ENCODE measurements around the gene ZNF521. TPM values are rescaled to one million over a fixed set of nuclear protein-coding genes. Genes with fewer than 3 reads are reported as not detected.
A peak's percentile ranks its signal among the peaks of the same experiment; 100 is the strongest.

ZNF521 gene
- total and polyA plus RNA-seq, 10 of the 15 experiments (the other 5 are each of a cell fraction or from before 2014, with no cell fraction given) = 0.02 to 0.05 (median 0.04) TPM; not detected in 6

GRCh38 chr18:25282282-25282681 lies 69.7 kb downstream of the ZNF521 start:
- no peaks in the 10 kb centered on the region for H3K79me2 ChIP-seq (ENCODE audit: control insufficient read depth, insufficient read depth, low read length)
- no peak overlapping the region for H2AFZ ChIP-seq (ENCODE audit: control insufficient read depth, low read depth, low read length)
- ChIA-PET RAD21 (ENCODE audit: unreplicated experiment) (no interaction called here), CTCF (no interaction called here), POLR2A (no interaction called here), SMC1A (ENCODE audit: uncharacterized antibody, unreplicated experiment) (no interaction called here)
- peak; percentile 29; the same call in 1 of the 3 replicates for ATAC-seq
- no TSS peak for BruUV-seq (replicated peaks)
- H3K27ac ChIP-seq (ENCODE audit: control insufficient read depth, insufficient read depth) = no peak overlapping the region
- H3K9ac ChIP-seq (ENCODE audit: control insufficient read depth, insufficient read depth, low read length) = no peak overlapping the region
- no peak for DNase-seq (ENCODE audit: low read depth, low spot score)
- no peaks in the 10 kb centered on the region for H3K9me3 ChIP-seq (replicated peaks; ENCODE audit: control insufficient read depth, insufficient read depth, low read length)
- intact Hi-C loops (cut with micrococcal nuclease; ENCODE audit: unreplicated experiment) (no loop called here), in situ Hi-C loops (cut with MboI) (no loop called here)
- TF ChIP-seq CREM (IDR thresholded peaks at IDR 0.05; ENCODE audit: low read depth) (no peak), SPI1 (IDR thresholded peaks at IDR 0.05; ENCODE audit: borderline replicate concordance, insufficient read depth, low read depth, low read length) (peak; percentile 33; the same call in 1 of the 2 replicates)
- no peak overlapping the region for H3K4me2 ChIP-seq (ENCODE audit: control insufficient read depth, insufficient read depth)
- H3K27me3 ChIP-seq (replicated peaks in 1 of 2; ENCODE audit: control insufficient read depth in 2 of 2, insufficient read depth in 2 of 2, low read length in 1 of 2) = peaks cover 2% of the 10 kb centered on the region in 2 experiments; a peak in 2 of 4 replicates
- H4K20me1 ChIP-seq (ENCODE audit: control insufficient read depth, insufficient read depth) = no peaks in the 10 kb centered on the region
- H3K4me1 ChIP-seq (ENCODE audit: control insufficient read depth, insufficient read depth, low read length) = no peaks in the 10 kb centered on the region
- H3K36me3 ChIP-seq (ENCODE audit: control insufficient read depth in 2 of 2, insufficient read depth in 2 of 2, low read length in 1 of 2) = no peaks in the 10 kb centered on the region
- FAIRE-seq = no peak
- H3K4me3 ChIP-seq = no peak overlapping the region
- 9% methylated on average over 8 of the region's 8 CpGs for WGBS (ENCODE audit: insufficient coverage, insufficient replicate concordance, low lambda C conversion rate, missing lambda C conversion rate)

- WGBS (ENCODE audit: insufficient coverage, insufficient replicate concordance, low lambda C conversion rate, missing lambda C conversion rate) = 51% methylated on average over 6 of the region's 6 CpGs
- FAIRE-seq (no peak), DNase-seq (ENCODE audit: low read depth, low spot score) (no peak), ATAC-seq (no peak)
- no peak overlapping the region for H3K4me3 ChIP-seq
- H3K4me1 ChIP-seq (ENCODE audit: control insufficient read depth, insufficient read depth, low read length) = no peaks in the 10 kb centered on the region
- SMC1A ChIA-PET (ENCODE audit: uncharacterized antibody, unreplicated experiment) = no interaction called here
- POLR2A ChIA-PET = no interaction called here
- H2AFZ ChIP-seq (ENCODE audit: control insufficient read depth, low read depth, low read length) = no peak overlapping the region
- intact Hi-C loops (cut with micrococcal nuclease; ENCODE audit: unreplicated experiment) (no loop called here), in situ Hi-C loops (cut with MboI) (no loop called here)
- CTCF ChIA-PET = no interaction called here
- H3K9ac ChIP-seq (ENCODE audit: control insufficient read depth, insufficient read depth, low read length) = no peak overlapping the region
- no TSS peak for BruUV-seq (replicated peaks)
- no peak overlapping the region for H3K4me2 ChIP-seq (ENCODE audit: control insufficient read depth, insufficient read depth)
- H3K9me3 ChIP-seq (replicated peaks; ENCODE audit: control insufficient read depth, insufficient read depth, low read length) = no peaks in the 10 kb centered on the region
- no peak overlapping the region for H3K27ac ChIP-seq (ENCODE audit: control insufficient read depth, insufficient read depth)
- no peaks in the 10 kb centered on the region for H3K79me2 ChIP-seq (ENCODE audit: control insufficient read depth, insufficient read depth, low read length)
- H3K27me3 ChIP-seq (replicated peaks in 1 of 2; ENCODE audit: control insufficient read depth in 2 of 2, insufficient read depth in 2 of 2, low read length in 1 of 2) = peaks cover 2% of the 10 kb centered on the region in 2 experiments; a peak in 2 of 4 replicates
- H4K20me1 ChIP-seq (ENCODE audit: control insufficient read depth, insufficient read depth) = no peaks in the 10 kb centered on the region
- H3K36me3 ChIP-seq (ENCODE audit: control insufficient read depth in 2 of 2, insufficient read depth in 2 of 2, low read length in 1 of 2) = no peaks in the 10 kb centered on the region
- TF ChIP-seq NFIC (IDR thresholded peaks at IDR 0.05; ENCODE audit: low read depth, low read length) (no peak), RAD51 (IDR thresholded peaks at IDR 0.05) (peak; percentile 15; the same call in 1 of the 2 replicates), ZNF207 (IDR thresholded peaks at IDR 0.05; ENCODE audit: borderline replicate concordance) (no peak), RAD21 (IDR thresholded peaks at IDR 0.05; ENCODE audit: insufficient read depth, low read depth, low read length) (no peak), SRF (IDR thresholded peaks at IDR 0.05; ENCODE audit: low read depth in 2 of 2, low read length in 2 of 2) (no peak), ZBTB33 (IDR thresholded peaks at IDR 0.05) (no peak), BACH1 (IDR thresholded peaks at IDR 0.05; ENCODE audit: borderline replicate concordance) (no peak)
- RAD21 ChIA-PET (ENCODE audit: unreplicated experiment) = no interaction called here
Observed at GRCh38 chr18:25281556-25281955, 70.4 kb downstream of the ZNF521 start.
